ENCODE measurements around the gene METTL3. TPM values are rescaled to one million over a fixed set of nuclear protein-coding genes. Genes with fewer than 3 reads are reported as not detected.

The METTL3 gene
- total and polyA plus RNA-seq, 7 experiments from 2014 or later: 17.6 to 108 (median 54.1) TPM

- Mint-ChIP-seq H3K27me3 (no peaks in the 10 kb centered on the region), H3K27ac (peak overlapping the region; percentile 96 to 100 (median 99)), H3K9me3 (no peaks in the 10 kb centered on the region), H3K4me3 (peak overlapping the region; percentile 89 to 100 (median 98)), H3K4me1 (peaks cover 23 to 59% (median 52%) of the 10 kb centered on the region in 7 donors), H3K36me3 (peaks cover 0 to 28% (median 9%) of the 10 kb centered on the region in 5 donors)
- peaks cover 0 to 10% (median 0%) of the 10 kb centered on the region in 3 experiments for H3K36me3 ChIP-seq (ENCODE audit: control insufficient read depth in 2 of 3, insufficient read depth in 3 of 3, low read length in 3 of 3)
- intact Hi-C loops (cut with micrococcal nuclease): loop anchor here (5.0 to 10.0 kb wide), 6 partner anchors 260 to 1470 kb away; partner anchors contain the start of genes APEX1 (in 1 of the 2), DAD1 (in 1 of the 2), OSGEP (in 1 of the 2) and OXA1L (in 1 of the 2)
- peak in 5 of 9 donors; percentile 10 to 63 (median 17) for DNase-seq
- ChIA-PET CTCF (interaction anchor here (0.8 to 2.4 kb wide), 3 partner anchors 14 to 101 kb away, joined by 4 to 18 read pairs (median 4); no protein-coding TSS in a partner anchor), POLR2A (interaction anchor here (0.5 to 5.6 kb wide), 10 partner anchors 8 to 71 kb away, joined by 3 to 123 read pairs (median 8); partner anchors contain the start of genes METTL3, RAB2B, SUPT16H and TOX4)
- peaks cover 20 to 21% of the 10 kb centered on the region in 2 donors for H3K4me1 ChIP-seq (ENCODE audit: control insufficient read depth in 2 of 2, insufficient read depth in 2 of 2, low read length in 2 of 2)
- peak overlapping the region; percentile 91 for H3K4me3 ChIP-seq (ENCODE audit: low read length)
- no peaks in the 10 kb centered on the region for H3K27me3 ChIP-seq (ENCODE audit: control insufficient read depth in 2 of 2, insufficient read depth in 2 of 2, low read length in 2 of 2)
- H3K9me3 ChIP-seq (ENCODE audit: control insufficient read depth in 2 of 3, low read length in 3 of 3): no peaks in the 10 kb centered on the region
- no peak for ATAC-seq
- peak overlapping the region; percentile 87 for H3K27ac ChIP-seq (ENCODE audit: low read depth, low read length)
These were observed 56.1 kb downstream of the METTL3 start for GRCh38 chr14:21454843-21455544.

- CTCF ChIA-PET: interaction anchor here (0.5 to 2.1 kb wide), 3 partner anchors 8 to 1844 kb away, joined by 3 to 8 read pairs (median 3); no protein-coding TSS in a partner anchor
These were observed 61.3 kb downstream of the METTL3 start for GRCh38 chr14:21449899-21450216.

More at GRCh38 chr14:21449899-21450216, 61.3 kb downstream of the METTL3 start:
- POLR2A ChIA-PET: interaction anchor here (0.9 to 1.4 kb wide), 2 partner anchors 12 to 182 kb away, joined by 3 to 4 read pairs; no protein-coding TSS in a partner anchor
- peak overlapping the region in 8 of 10 donors; percentile 4 to 54 (median 44) for H3K4me3 Mint-ChIP-seq
- intact Hi-C loops (cut with micrococcal nuclease): loop anchor here in 1 of 2 donors (10.0 kb wide), 3 partner anchors 265 to 1475 kb away; partner anchors contain the start of genes APEX1, OSGEP and PRMT5
- H3K36me3 Mint-ChIP-seq: peaks cover 0 to 22% (median 9%) of the 10 kb centered on the region in 5 donors
- peaks cover 24 to 28% of the 10 kb centered on the region in 2 donors for H3K4me1 ChIP-seq (ENCODE audit: control insufficient read depth in 2 of 2, insufficient read depth in 2 of 2, low read length in 2 of 2)
- peaks cover 0 to 7% (median 0%) of the 10 kb centered on the region in 3 experiments for H3K36me3 ChIP-seq (ENCODE audit: control insufficient read depth in 2 of 3, insufficient read depth in 3 of 3, low read length in 3 of 3)
- H3K27me3 Mint-ChIP-seq: no peaks in the 10 kb centered on the region
- no peak overlapping the region for H3K27ac ChIP-seq (ENCODE audit: low read depth, low read length)
- H3K9me3 Mint-ChIP-seq: no peaks in the 10 kb centered on the region
- DNase-seq (no peak), ATAC-seq (no peak)
- H3K9me3 ChIP-seq (ENCODE audit: control insufficient read depth in 2 of 3, low read length in 3 of 3): no peaks in the 10 kb centered on the region
- H3K27me3 ChIP-seq (ENCODE audit: control insufficient read depth in 2 of 2, insufficient read depth in 2 of 2, low read length in 2 of 2): no peaks in the 10 kb centered on the region
- H3K4me3 ChIP-seq (ENCODE audit: low read length): no peak overlapping the region
- peak overlapping the region in 4 of 9 donors; percentile 23 to 53 (median 47) for H3K27ac Mint-ChIP-seq
- H3K4me1 Mint-ChIP-seq: peaks cover 42 to 83% (median 67%) of the 10 kb centered on the region in 7 donors

Other genes starting within 250 kb of the METTL3 start
- 100 to 1,000 TPM; 469 to 687 (median 532) TPM for gene HNRNPC, start 241.9 kb downstream of the METTL3 start, total RNA-seq
- 100 to 1,000 TPM; 842 to 895 TPM for gene HNRNPC, start 241.9 kb downstream of the METTL3 start, polyA plus RNA-seq
- 1 to 10 TPM in 1 of 5 experiments, under 1 TPM in 1, not detected in 3; 0.24 to 1.5 TPM for gene RPGRIP1, start 231.3 kb downstream of the METTL3 start, total RNA-seq
- not detected for gene RPGRIP1, start 231.3 kb downstream of the METTL3 start, polyA plus RNA-seq
- 100 to 1,000 TPM in 1 of 5 experiments, 10 to 100 TPM in 4; 46.1 to 104 (median 78.6) TPM for gene SUPT16H, start 127.3 kb downstream of the METTL3 start, total RNA-seq
- gene SUPT16H, start 127.3 kb downstream of the METTL3 start, polyA plus RNA-seq: 10 to 100 TPM; 78.2 to 80.9 TPM
- gene CHD8, start 55.2 kb downstream of the METTL3 start, total RNA-seq: 100 to 1,000 TPM; 125 to 143 (median 133) TPM
- 10 to 100 TPM; 39.3 to 50.4 TPM for gene CHD8, start 55.2 kb downstream of the METTL3 start, polyA plus RNA-seq
- 10 to 100 TPM; 26.6 to 32.8 (median 30.5) TPM for gene RAB2B, start 34.4 kb downstream of the METTL3 start, total RNA-seq
- gene RAB2B, start 34.4 kb downstream of the METTL3 start, polyA plus RNA-seq: 1 to 10 TPM; 5.6 to 9.9 TPM
- 100 to 1,000 TPM in 1 of 5 experiments, 10 to 100 TPM in 4; 78.5 to 116 (median 86.5) TPM for gene TOX4, start 34.1 kb downstream of the METTL3 start, total RNA-seq
- gene TOX4, start 34.1 kb downstream of the METTL3 start, polyA plus RNA-seq: 10 to 100 TPM; 70.5 to 98.3 TPM
- 1 to 10 TPM; 2.3 to 8.3 (median 3.9) TPM for gene SALL2, start 15.0 kb upstream of the METTL3 start, total RNA-seq
- gene SALL2, start 15.0 kb upstream of the METTL3 start, polyA plus RNA-seq: 1 to 10 TPM; 4.2 to 5.9 TPM
- not detected for gene OR10G3, start 68.7 kb upstream of the METTL3 start, total RNA-seq
- not detected for gene OR10G3, start 68.7 kb upstream of the METTL3 start, polyA plus RNA-seq
- not detected for gene OR10G2, start 123.6 kb upstream of the METTL3 start, total RNA-seq
- under 1 TPM in 1 of 2 donors, not detected in 1; 0.28 TPM for gene OR10G2, start 123.6 kb upstream of the METTL3 start, polyA plus RNA-seq
- not detected for gene OR4E2, start 142.5 kb upstream of the METTL3 start, total RNA-seq
- not detected for gene OR4E2, start 142.5 kb upstream of the METTL3 start, polyA plus RNA-seq
- gene OR4E1, start 162.5 kb upstream of the METTL3 start, total RNA-seq: under 1 TPM in 4 of 5 experiments, not detected in 1; 0.07 to 0.19 (median 0.12) TPM
- gene OR4E1, start 162.5 kb upstream of the METTL3 start, polyA plus RNA-seq: not detected

Data from naive thymus-derived CD4-positive, alpha-beta T cell (primary cell).